SK-N-SH (cell line): ENCODE results near the gene WEE1.

ENCODE experiments used
- CTCF ChIP-seq: fragments of 200-600 bp; sonication (generic); IDR thresholded peaks from 2 replicates; pipeline ENCODE4 v1.6.1; 2017; ENCODE audit warnings: antibody characterized with exemption, mild to moderate bottlenecking, moderate library complexity
- EP300 ChIP-seq, 2 experiments: IDR thresholded peaks; 2 replicates each; pipeline versions ENCODE4 v1.4.0 to v1.6.1; 2012; ENCODE audit warnings: borderline replicate concordance in 1 of 2, low read depth in 1 of 2, low read length in 1 of 2
- FOXM1 ChIP-seq: IDR thresholded peaks from 2 replicates; pipeline ENCODE4 v1.4.0; 2012; ENCODE audit warnings: low read depth, mild to moderate bottlenecking
- GABPA ChIP-seq: IDR thresholded peaks from 2 replicates; pipeline ENCODE4 v1.4.0; 2012; ENCODE audit warnings: low read depth, mild to moderate bottlenecking
- MAX ChIP-seq: IDR thresholded peaks from 2 replicates; pipeline ENCODE4 v1.4.0; 2012; ENCODE audit warnings: low read depth
- MXI1 ChIP-seq: IDR thresholded peaks from 2 replicates; pipeline ENCODE4 v1.6.1; 2012; ENCODE audit warnings: mild to moderate bottlenecking, low read depth, low read length, improper control_type of control experiment
- TCF12 ChIP-seq: IDR thresholded peaks from 2 replicates; pipeline ENCODE4 v1.4.0; 2012
- TEAD4 ChIP-seq: IDR thresholded peaks from 2 replicates; pipeline ENCODE4 v1.4.0; 2012; ENCODE audit warnings: mild to moderate bottlenecking, borderline replicate concordance; ENCODE audit not compliant: insufficient read depth

- TF ChIP-seq MAX (no peak), TEAD4 (no peak), CTCF (no peak), GABPA (no peak), FOXM1 (no peak), EP300 (IDR thresholded peaks at IDR 0.05; ENCODE audit: borderline replicate concordance in 1 of 2, low read depth in 1 of 2, low read length in 1 of 2) (no peak), MXI1 (no peak), TCF12 (no peak)
These were observed 3.0 kb upstream of the WEE1 start for GRCh38 chr11:9570313-9571025.
